ENCODE measurements around the gene NOP9.

The NOP9 gene

DNA sequence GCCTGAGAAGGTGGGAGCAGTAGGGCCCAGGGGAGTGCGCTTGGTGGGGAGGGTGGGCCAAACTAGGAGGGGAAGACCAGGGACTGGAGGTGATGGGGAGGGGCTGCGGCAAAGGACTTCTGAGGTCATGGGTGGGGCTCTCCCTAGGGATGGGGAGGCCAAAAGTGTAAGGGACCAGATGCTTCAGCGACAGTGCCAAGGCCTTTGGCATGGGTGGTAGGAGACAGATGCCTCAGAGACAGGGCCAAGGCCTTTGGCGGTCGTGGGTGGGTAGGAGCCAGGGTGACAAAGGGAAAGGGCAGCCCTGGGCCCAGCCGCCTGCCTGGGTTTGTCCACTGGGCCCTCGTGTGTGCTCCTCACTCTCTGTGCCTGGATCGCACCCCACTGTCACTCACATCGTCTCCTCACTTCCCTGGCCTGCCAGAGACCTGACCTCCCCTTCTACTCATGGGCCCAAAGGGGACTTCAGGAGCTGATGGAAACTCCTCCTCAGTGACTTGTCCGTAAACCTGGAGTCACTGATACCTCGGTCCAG is 15.1 kb upstream of the NOP9 start:
- DNase-seq = no peak

DNA sequence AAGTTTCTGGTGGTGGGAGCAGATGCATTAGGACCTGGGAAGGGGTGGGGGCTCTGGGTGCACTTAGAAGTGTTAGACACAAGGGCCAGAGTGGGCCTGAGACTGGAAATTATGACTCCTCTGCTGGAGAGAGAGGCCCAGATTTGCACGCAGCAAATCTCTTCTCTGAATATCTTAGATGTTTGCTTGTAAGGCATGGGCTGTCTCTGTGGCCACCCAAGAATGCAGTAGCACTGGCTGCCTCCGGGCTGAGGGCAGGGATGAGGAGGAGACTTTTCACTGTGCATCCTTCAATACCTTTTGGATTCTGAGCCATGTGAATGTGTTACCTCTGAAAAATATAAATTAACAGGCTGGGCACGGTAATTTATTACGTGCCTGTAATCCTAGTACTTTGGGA is 14.3 kb upstream of the NOP9 start:
- no peak for DNase-seq

DNA sequence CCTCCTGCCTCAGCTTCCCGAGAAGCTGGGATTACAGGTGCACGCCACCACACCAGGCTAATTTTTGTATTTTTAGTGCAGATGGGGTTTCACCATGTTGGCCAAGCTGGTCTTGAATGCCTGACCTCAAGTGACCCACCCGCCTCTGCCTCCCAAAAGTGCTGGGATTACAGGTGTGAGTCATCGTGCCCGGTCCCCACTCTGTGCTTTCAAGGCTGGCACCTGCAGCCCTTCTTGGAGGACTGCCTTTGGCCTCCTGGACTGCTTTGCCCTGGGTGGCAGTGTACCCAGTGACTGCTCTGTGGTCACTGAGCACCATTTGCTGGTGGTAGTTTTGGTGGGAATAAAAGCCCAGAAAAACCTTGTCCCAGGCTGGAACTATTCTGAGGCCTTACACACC is 12.7 kb upstream of the NOP9 start:
- DNase-seq = no peak

GRCh38 chr14:24289649-24290280 is 9.9 kb upstream of the NOP9 start:
- DNase-seq = no peak

- no peak for DNase-seq
These were observed 8.9 kb upstream of the NOP9 start for GRCh38 chr14:24290746-24291145.

GRCh38 chr14:24291446-24292117 is 8.1 kb upstream of the NOP9 start:
- DNase-seq = no peak

GRCh38 chr14:24292118-24292807 is 7.4 kb upstream of the NOP9 start:
- DNase-seq = no peak

- DNase-seq = no peak
These were observed 6.1 kb upstream of the NOP9 start for GRCh38 chr14:24293525-24293924.

DNA sequence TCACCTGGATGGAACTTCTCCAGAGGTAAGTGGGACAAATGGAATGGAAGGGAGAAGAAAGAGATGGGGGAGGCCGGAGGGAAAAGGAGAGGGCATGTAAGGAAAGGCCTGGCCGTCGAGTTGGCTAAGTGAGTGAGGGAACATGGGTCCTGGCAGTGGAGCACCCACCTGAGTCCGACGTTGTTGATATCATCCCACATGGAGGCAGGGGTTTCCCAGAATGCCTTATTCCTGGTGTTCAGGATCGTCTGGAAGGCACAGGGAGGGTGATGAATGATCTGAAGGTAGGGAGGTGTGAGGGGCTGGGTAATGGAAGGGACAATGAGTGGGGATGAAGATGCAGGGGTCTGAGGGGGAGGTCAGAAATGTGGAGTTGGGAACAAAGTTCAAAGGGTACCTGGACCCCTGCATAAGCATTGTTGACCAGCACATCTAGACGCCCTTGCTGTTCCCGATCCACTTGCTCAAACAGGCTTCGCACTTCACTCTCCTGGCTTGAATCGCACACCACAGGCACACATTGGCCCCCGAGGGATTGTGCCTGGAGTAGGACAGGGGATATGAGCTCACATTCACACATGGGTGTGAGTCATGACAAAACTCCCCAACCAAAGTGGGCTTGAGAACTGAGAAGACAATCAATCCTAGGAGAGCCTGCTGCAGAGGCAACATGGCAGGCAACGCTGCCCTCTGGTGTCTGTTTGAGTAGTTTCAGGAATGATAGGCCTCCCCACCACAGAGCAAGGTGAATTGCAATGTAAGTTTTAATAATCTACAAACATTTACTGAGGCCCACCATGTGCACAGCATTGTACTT is 3.1 kb upstream of the NOP9 start:
- DNase-seq = peak; percentile 76

DNA sequence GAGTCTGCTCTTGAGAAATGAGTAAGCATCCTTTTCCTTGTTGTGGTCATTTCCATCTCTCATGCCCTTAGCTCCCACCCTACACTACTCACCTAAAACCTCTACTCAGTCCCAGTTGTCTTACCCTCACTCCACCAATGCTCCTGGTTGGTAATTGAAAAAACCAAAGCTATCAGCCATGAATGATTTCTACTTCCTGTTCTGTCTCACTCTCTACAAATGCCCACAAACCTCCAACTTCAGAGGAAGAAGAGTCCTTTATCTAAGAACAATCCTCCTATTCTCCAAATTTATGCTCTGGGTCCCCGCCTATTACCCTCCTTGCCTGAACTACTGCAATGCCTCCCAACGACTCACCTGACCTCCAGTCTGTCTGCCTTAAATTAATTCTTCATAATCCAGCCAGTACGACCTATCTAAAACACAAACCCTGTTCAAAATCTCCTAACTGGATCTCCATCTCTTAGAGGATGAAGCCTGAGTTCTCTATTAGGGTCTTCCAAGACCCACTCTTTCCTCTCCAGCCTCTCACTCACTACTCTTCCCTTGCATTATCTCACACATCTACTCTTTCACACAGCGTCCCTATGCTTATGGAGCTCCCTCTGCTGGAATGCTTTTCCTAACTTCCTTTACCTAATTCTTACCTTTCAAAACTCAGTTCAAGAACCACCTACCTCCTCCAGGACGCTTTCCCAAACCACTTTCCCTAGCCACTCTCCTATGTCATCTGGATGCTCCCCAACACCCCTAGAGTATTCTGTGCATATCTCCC is 2.3 kb upstream of the NOP9 start:
- peak; percentile 26 for DNase-seq

GRCh38 chr14:24298892-24299254 is 777 bp upstream of the NOP9 start:
- DNase-seq = no peak

DNA sequence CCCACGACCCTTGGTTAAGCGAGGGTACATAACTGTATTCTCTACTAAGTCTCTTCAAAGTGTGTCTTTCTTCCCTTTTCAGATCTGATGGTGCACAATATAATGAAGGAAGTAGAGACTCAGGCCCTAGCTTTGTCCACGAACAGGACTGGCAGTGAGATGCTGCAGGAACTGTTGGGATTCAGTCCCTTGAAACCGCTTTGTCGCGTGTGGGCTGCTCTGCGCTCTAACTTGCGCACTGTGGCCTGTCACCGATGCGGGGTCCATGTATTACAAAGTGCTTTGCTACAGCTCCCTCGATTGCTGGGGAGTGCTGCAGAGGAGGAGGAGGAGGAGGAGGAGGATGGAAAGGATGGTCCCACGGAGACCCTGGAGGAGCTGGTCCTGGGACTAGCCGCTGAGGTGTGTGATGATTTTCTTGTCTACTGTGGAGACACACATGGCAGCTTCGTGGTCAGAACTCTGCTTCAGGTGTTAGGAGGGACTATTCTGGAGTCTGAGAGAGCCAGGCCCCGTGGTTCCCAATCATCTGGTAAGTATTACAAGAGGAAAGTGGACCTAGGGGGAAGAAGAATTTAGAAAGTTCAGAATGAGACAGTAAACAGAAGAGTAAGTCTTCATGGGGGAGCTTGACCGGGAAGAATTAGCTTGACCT is 803 bp downstream of the NOP9 start:
- DNase-seq = no peak

DNA sequence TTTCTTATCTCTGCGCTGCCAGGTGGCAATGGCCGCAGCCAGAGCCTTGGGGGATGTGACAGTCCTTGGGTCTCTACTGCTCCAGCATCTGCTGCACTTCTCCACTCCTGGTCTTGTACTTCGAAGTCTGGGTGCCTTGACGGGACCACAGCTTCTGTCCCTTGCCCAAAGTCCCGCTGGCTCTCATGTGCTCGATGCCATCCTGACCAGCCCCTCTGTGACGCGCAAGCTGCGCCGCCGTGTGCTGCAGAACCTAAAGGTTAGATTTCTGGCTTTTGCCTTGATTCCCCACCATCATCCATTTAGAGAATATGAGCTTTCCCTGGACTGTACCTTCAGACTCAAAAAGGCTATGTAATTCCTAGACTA is 4.4 kb downstream of the NOP9 start:
- no peak for DNase-seq

DNA sequence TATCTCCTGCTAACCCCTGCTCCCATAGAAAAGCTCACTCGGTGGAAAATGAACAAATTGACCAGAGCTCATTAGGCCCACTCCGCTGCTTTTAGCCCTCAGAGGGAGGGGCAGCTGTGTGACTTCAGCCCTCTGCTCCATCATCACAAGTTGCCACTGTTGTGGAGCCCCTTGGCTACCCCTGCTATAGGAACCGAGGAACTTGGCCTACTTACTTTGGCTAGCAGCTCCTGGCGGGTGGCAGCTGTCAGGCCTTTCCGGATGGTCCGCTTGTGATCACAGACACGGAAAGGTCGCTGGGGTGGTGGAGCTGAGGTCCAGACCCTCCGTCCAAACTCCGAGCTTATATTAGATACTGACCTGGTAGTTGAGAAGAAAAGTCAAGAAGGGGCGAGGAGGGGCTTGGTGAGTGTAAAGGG is 7.5 kb downstream of the NOP9 start:
- no peak for DNase-seq

DNA sequence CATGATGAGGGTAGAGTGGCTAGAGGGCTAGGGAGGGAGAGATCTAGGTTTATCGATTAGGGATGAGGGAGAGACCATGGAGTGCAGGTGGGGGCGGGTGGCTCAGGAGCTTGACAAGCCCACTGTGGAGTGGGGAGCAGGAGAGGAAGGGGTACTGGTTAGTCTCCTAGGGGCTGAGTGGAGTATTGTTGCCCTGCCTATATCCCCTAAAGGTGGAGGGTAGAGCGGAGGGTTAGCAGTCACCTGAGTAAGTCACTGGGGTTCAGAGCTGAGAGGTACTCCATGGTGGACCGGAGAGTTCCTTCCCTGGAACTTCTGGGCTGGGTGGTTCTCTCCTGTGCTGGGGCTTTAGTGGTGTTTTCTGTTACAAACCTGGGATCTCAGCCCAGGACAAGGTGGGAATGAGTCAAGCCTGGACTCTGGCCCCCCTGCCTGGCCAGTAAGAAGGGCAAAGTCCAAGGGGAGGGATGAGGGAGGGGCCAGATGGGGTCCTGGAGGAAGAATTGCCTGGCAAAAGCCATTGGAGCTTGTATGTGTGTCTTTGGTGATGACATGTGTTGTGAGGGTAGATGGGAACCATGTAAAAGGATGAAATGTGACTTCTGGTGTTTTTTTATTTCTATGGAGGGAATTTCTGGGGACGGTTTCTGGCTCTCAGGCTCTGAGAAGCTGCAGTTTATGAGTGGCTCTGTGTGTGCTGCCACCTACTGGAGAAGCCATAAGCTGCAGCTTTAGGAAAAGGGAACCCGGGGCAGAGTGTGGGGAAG is 8.1 kb downstream of the NOP9 start, which contains the start of gene CIDEB:
Gene CIDEB, minus strand, starts transcription at position 403 of the 767 bp plus-strand sequence. Its CDS starts 119 bp downstream, at position 284.
- peak; percentile 37 for DNase-seq

GRCh38 chr14:24308342-24309124 is 8.9 kb downstream of the NOP9 start:
- DNase-seq = no peak

DNA sequence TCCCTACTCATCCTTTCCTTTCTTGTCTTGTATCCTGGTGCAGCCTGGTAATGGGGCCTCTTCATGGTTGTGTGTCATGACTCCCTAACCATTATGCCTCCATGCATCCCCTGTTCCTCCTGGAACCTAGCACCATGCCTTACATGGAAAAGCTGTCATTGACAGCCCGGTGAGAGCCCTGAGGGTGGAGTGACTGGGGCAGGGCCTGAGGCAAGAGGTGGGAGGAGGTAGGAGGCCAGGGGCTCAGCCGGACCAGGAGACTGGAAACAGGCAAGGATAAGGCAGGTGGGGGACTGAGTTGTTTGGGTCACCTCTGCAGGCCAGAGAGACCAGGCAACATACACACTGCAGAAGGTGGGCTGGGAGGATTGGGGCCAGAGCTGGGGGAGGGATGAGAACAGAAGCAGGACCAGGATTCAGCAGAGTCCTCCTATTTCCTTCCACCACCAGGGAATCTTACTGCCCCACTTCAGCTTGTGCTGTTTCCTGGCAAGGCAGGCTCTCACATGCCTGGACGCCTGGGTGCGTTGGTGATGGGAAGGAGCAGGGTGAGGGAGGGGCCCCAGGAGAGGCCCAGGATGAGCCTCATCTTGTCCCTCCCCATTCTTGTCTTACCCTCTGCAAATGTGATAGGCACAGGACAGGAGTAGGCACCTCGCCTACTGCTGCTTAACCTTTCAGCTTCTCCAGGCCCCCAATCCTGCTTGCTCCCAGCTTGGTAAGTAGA is 10.1 kb downstream of the NOP9 start, which contains the start of gene LTB4R2:
Gene LTB4R2, plus strand, starts transcription at position 603 of the 727 bp plus-strand sequence. CDS start 525 bp downstream, outside the sequence.
- DNase-seq = peak; percentile 25

- DNase-seq = peak; percentile 41
These were observed 10.6 kb downstream of the NOP9 start for GRCh38 chr14:24310265-24310645.
